Lower leg skin (tissue), 3 donors: ENCODE measurements around the gene CFAP53.

Source experiments
- POLR2A ChIP-seq, 2 donors: fragments of 450-650 bp; IDR thresholded peaks; one replicate each; pipeline ENCODE4 v1.6.1; 2016 to 2017; ENCODE audit warnings: antibody characterized with exemption in 2 of 2, mild to moderate bottlenecking in 1 of 2, moderate library complexity in 1 of 2
- TF ChIP-seq, protein P1 (sequence below), 3 donors: fragments of 450-650 bp; IDR thresholded peaks; one replicate each; pipeline ENCODE4 v1.5.1; 2016; ENCODE audit warnings: antibody characterized with exemption in 3 of 3, mild to moderate bottlenecking in 3 of 3, moderate library complexity in 2 of 3

- TF ChIP-seq POLR2A (IDR thresholded peaks at IDR 0.05) = no peak
- TF ChIP-seq, protein P1, sequence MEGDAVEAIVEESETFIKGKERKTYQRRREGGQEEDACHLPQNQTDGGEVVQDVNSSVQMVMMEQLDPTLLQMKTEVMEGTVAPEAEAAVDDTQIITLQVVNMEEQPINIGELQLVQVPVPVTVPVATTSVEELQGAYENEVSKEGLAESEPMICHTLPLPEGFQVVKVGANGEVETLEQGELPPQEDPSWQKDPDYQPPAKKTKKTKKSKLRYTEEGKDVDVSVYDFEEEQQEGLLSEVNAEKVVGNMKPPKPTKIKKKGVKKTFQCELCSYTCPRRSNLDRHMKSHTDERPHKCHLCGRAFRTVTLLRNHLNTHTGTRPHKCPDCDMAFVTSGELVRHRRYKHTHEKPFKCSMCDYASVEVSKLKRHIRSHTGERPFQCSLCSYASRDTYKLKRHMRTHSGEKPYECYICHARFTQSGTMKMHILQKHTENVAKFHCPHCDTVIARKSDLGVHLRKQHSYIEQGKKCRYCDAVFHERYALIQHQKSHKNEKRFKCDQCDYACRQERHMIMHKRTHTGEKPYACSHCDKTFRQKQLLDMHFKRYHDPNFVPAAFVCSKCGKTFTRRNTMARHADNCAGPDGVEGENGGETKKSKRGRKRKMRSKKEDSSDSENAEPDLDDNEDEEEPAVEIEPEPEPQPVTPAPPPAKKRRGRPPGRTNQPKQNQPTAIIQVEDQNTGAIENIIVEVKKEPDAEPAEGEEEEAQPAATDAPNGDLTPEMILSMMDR (IDR thresholded peaks at IDR 0.05) = no peak
Observed at GRCh38 chr18:50181590-50181989, 84.7 kb downstream of the CFAP53 start.
